Stomach (tissue), 9 donors: ENCODE results near the gene PLEKHM3. TPM values are rescaled to one million over a fixed set of nuclear protein-coding genes. Genes with fewer than 3 reads are reported as not detected.

Experiments used
- DNase-seq, 2 donors: peaks; one replicate each; pipeline versions ENCODE4 v3.0.0 to v3.0.0-alpha.2; 2013 to 2019
- H3K27ac ChIP-seq, 5 donors: fragments of 200-600 bp in 4 of 5; sonication (generic) in 4 of 5; one replicate each; pipeline ENCODE4 v1.5.1; 2013 to 2019; ENCODE audit warnings: mild to moderate bottlenecking in 1 of 5, moderate library complexity in 1 of 5
- H3K27me3 ChIP-seq, 3 donors: fragments of 200-600 bp; sonication (generic); one replicate each; pipeline ENCODE4 v1.5.1; 2017 to 2019; ENCODE audit warnings: mixed run types in 1 of 3
- H3K36me3 ChIP-seq, 4 donors: fragments of 200-600 bp; sonication (generic); 1 replicate in 3 of 4; 2 replicates in 1 of 4; pipeline ENCODE4 v1.5.1; 2016 to 2019
- H3K4me1 ChIP-seq, 4 donors: fragments of 200-600 bp; sonication (generic); one replicate each; pipeline ENCODE4 v1.5.1; 2016 to 2019
- H3K4me3 ChIP-seq, 4 donors: fragments of 200-600 bp; sonication (generic) in 3 of 4; one replicate each; pipeline ENCODE4 v1.5.1; 2016 to 2019; ENCODE audit warnings: mild to moderate bottlenecking in 1 of 4
- H3K9me3 ChIP-seq, 4 donors: fragments of 200-600 bp; sonication (generic); one replicate each; pipeline ENCODE4 v1.5.1; 2016 to 2019
- EP300 ChIP-seq: sonication (generic); formaldehyde crosslinking; IDR thresholded peaks from one replicate; pipeline ENCODE4 v1.6.1; 2017; ENCODE audit warnings: antibody characterized with exemption
- POLR2A ChIP-seq, 4 donors: fragments of 450-650 bp; IDR thresholded peaks; one replicate each; pipeline ENCODE4 v1.6.1; 2016; ENCODE audit warnings: antibody characterized with exemption in 4 of 4, control low read depth in 2 of 4, mild to moderate bottlenecking in 1 of 4, moderate library complexity in 1 of 4
- POLR2AphosphoS5 ChIP-seq, 3 donors: sonication (generic); formaldehyde crosslinking; IDR thresholded peaks; one replicate each; pipeline ENCODE4 v1.6.1; 2016; ENCODE audit warnings: antibody characterized with exemption in 3 of 3
- WGBS, 5 donors: extraction: QIAGEN DNeasy Blood & Tissue Kit in 3 of 5; methylation state at CpG; one replicate each; pipeline versions ENCODE4 v1.1.5 to v1.1.7; 2013 to 2018; 5-methylcytosine and 5-hydroxymethylcytosine counted together
- intact Hi-C: fragments of 100-400 bp; cut with DNase I; formaldehyde crosslinking; loops from one replicate; pipeline ENCODE4 v1.15.1; 2023; ENCODE audit warnings: low total_unique reads
- polyA plus RNA-seq, 3 donors: library from polyadenylated mRNA; stranded (reverse); fragments of 200-250 nt; gene quantifications; one replicate each; pipeline ENCODE4 v1.2.3, GENCODE V29; 2013
- total RNA-seq, 5 donors: library from RNA; depleted of rRNA; stranded (reverse); fragments of >200 nt; gene quantifications; one replicate each; pipeline versions ENCODE4 v1.1.0 to v1.2.3, GENCODE V29; 2014 to 2016
- TF ChIP-seq, protein P1 (sequence below), 7 experiments: fragments of 450-650 bp in 4 of 7; fragments of 200-600 bp in 3 of 7; sonication (generic) in 3 of 7; IDR thresholded peaks; one replicate each; pipeline ENCODE4 v1.5.1; 2016 to 2019; ENCODE audit warnings: antibody characterized with exemption in 7 of 7, control low read depth in 2 of 7, mild to moderate bottlenecking in 1 of 7
- donor health status: healthy with polysubstance abuse.
- donor health status: Bipolar disorder and iron deficiency.
- donor health status: healthy.

The PLEKHM3 gene
- total and polyA plus RNA-seq, 8 donors, result 2.1 to 35.1 (median 5.4) TPM

DNA sequence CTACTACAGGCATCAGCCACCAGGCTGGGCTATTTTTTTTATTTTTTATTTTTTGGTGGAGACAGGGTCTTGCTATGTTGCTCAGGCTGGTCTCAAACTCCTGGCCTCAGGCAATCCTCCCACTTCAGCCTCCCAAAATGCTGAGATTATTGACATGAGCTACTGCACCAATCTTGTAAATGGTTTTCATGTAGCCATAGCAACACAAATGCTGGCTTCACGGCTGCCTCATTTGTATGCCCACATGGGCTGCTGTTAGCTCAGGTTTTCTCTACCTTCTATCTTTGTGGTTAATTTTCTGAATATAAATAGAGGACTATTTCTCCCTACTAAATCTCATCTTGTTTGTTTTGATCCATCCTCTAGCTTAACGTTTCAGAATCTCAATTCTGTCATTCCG lies 58.2 kb downstream of the PLEKHM3 start:
- H3K4me3 ChIP-seq, result no peak overlapping the region
- H3K27me3 ChIP-seq, result no peaks in the 10 kb centered on the region
- no peak overlapping the region for H3K27ac ChIP-seq
- DNase-seq, result no peak
- TF ChIP-seq EP300 (no peak), POLR2AphosphoS5 (IDR thresholded peaks at IDR 0.05) (no peak), POLR2A (IDR thresholded peaks at IDR 0.05) (no peak)
- TF ChIP-seq, protein P1, sequence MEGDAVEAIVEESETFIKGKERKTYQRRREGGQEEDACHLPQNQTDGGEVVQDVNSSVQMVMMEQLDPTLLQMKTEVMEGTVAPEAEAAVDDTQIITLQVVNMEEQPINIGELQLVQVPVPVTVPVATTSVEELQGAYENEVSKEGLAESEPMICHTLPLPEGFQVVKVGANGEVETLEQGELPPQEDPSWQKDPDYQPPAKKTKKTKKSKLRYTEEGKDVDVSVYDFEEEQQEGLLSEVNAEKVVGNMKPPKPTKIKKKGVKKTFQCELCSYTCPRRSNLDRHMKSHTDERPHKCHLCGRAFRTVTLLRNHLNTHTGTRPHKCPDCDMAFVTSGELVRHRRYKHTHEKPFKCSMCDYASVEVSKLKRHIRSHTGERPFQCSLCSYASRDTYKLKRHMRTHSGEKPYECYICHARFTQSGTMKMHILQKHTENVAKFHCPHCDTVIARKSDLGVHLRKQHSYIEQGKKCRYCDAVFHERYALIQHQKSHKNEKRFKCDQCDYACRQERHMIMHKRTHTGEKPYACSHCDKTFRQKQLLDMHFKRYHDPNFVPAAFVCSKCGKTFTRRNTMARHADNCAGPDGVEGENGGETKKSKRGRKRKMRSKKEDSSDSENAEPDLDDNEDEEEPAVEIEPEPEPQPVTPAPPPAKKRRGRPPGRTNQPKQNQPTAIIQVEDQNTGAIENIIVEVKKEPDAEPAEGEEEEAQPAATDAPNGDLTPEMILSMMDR (IDR thresholded peaks at IDR 0.05), result no peak
- intact Hi-C loops, result no loop called here
- no peaks in the 10 kb centered on the region for H3K9me3 ChIP-seq
- peaks cover 9 to 32% (median 20%) of the 10 kb centered on the region in 4 donors for H3K4me1 ChIP-seq
- WGBS, 5 donors, result 59 to 75% (median 62%) methylated on average over 3 of the region's 3 CpGs
- peaks cover 0 to 3% (median 0%) of the 10 kb centered on the region in 4 donors for H3K36me3 ChIP-seq

DNA sequence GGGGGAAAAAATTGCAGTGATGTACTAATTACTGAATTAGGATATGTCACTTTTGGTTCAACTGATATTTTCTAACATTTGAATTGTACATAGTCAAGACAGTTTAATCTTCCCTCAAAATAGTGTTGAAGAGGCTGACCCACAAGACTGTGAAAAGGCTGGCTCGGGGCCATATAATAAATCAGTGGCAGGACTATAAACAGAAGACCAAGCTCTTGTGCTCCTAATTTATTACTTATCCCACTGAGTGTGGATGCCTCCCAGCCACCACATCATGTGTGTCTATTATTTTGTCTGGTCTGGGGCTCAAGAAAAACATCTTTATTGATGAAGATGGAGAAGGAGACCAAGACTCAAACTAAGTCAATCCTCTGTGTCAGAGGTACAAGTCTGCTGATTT lies 64.4 kb downstream of the PLEKHM3 start:
- H3K9me3 ChIP-seq, result no peaks in the 10 kb centered on the region
- intact Hi-C loops, result no loop called here
- DNase-seq, result no peak
- no peak overlapping the region for H3K27ac ChIP-seq
- no peaks in the 10 kb centered on the region for H3K27me3 ChIP-seq
- H3K36me3 ChIP-seq, result peaks cover 0 to 3% (median 0%) of the 10 kb centered on the region in 4 donors
- H3K4me3 ChIP-seq, result no peak overlapping the region
- no peaks in the 10 kb centered on the region for H3K4me1 ChIP-seq
- TF ChIP-seq POLR2AphosphoS5 (IDR thresholded peaks at IDR 0.05), result no peak
- TF ChIP-seq EP300, result no peak
- TF ChIP-seq, protein P1 (IDR thresholded peaks at IDR 0.05), result no peak
- WGBS, 5 donors, result 65 to 82% (median 76%) methylated on average over 1 of the region's 1 CpG

DNA sequence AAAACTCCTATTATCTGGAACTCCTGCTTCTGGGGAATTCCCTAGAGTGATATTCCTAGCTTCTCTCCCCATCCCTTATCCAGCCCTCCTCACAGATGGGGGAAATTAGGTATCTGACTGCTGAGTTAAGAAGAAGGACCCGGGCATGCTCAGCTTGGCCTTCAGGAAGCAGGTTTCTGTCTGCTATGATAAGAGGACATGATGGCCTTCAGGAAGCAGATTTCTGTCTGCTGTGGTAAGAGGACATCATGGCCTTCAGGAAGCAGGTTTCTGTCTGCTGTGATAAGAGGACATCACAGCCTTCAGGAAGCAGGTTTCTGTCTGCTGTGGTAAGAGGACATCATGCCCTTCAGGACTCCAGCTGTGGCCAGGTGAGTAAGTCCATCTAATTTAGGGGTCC lies 65.2 kb downstream of the PLEKHM3 start:
- H3K9me3 ChIP-seq, result no peaks in the 10 kb centered on the region
- no peak overlapping the region for H3K4me3 ChIP-seq
- TF ChIP-seq POLR2AphosphoS5 (IDR thresholded peaks at IDR 0.05), result no peak
- TF ChIP-seq EP300, result no peak
- TF ChIP-seq, protein P1 (IDR thresholded peaks at IDR 0.05), result no peak
- TF ChIP-seq POLR2A (IDR thresholded peaks at IDR 0.05), result no peak
- H3K27ac ChIP-seq, result no peak overlapping the region
- intact Hi-C loops, result no loop called here
- 59 to 67% (median 66%) methylated on average over 1 of the region's 1 CpG for WGBS, 5 donors
- H3K4me1 ChIP-seq, result no peaks in the 10 kb centered on the region
- DNase-seq, result no peak
- H3K36me3 ChIP-seq, result peaks cover 0 to 3% (median 0%) of the 10 kb centered on the region in 4 donors
- H3K27me3 ChIP-seq, result no peaks in the 10 kb centered on the region

GRCh38 chr2:207956771-207957170 lies 68.6 kb downstream of the PLEKHM3 start:
- Histone ChIP-seq H3K4me1 (peaks cover 0 to 12% (median 0%) of the 10 kb centered on the region in 4 donors), H3K9me3 (no peaks in the 10 kb centered on the region), H3K4me3 (no peak overlapping the region), H3K36me3 (no peaks in the 10 kb centered on the region), H3K27me3 (no peaks in the 10 kb centered on the region), H3K27ac (no peak overlapping the region)
- intact Hi-C loops, result no loop called here
- TF ChIP-seq POLR2AphosphoS5 (IDR thresholded peaks at IDR 0.05) (no peak), POLR2A (IDR thresholded peaks at IDR 0.05) (no peak), EP300 (no peak)
- TF ChIP-seq, protein P1 (IDR thresholded peaks at IDR 0.05), result no peak
- no peak for DNase-seq
- WGBS, 5 donors, result 77 to 86% (median 83%) methylated on average over 3 of the region's 3 CpGs
